ENCODE results near the gene ARMC7.

DNA sequence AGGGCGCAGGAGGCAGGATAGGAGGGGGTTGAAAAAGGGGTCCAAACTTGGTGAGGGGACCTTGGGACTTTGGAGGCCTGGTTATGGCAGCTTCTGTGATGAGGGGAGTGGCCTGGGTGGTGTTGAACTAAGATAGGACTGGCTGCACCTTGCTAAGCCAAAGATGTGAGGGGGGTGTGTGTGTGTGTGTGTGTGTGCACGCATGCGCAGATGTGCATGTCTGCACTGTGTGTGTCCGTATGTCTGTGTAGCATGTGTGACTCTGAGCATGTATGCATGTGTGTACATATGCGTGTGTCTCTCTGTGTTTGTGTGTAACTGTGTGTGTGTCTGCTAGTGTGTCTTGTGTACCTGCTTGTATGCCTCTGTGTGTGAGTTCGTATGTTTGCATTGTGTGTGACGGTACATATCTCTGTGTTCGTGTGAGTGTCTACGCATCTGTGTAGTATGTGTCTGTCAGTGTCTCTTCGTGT lies 17.9 kb upstream of the ARMC7 start:
- TF ChIP-seq, protein P1, sequence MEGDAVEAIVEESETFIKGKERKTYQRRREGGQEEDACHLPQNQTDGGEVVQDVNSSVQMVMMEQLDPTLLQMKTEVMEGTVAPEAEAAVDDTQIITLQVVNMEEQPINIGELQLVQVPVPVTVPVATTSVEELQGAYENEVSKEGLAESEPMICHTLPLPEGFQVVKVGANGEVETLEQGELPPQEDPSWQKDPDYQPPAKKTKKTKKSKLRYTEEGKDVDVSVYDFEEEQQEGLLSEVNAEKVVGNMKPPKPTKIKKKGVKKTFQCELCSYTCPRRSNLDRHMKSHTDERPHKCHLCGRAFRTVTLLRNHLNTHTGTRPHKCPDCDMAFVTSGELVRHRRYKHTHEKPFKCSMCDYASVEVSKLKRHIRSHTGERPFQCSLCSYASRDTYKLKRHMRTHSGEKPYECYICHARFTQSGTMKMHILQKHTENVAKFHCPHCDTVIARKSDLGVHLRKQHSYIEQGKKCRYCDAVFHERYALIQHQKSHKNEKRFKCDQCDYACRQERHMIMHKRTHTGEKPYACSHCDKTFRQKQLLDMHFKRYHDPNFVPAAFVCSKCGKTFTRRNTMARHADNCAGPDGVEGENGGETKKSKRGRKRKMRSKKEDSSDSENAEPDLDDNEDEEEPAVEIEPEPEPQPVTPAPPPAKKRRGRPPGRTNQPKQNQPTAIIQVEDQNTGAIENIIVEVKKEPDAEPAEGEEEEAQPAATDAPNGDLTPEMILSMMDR (IDR thresholded peaks at IDR 0.05; ENCODE audit: low read depth, low read length, poor library complexity, severe bottlenecking), result no peak
- TF ChIP-seq EZH2phosphoT487 (IDR thresholded peaks at IDR 0.05; ENCODE audit: borderline replicate concordance, low read length), result no peak
